ENCODE results near the gene BFSP1. TPM values are rescaled to one million over a fixed set of nuclear protein-coding genes. Genes with fewer than 3 reads are reported as not detected.

The BFSP1 gene
- polyA plus RNA-seq, 1 of the 3 experiments (the other 2 are of a cell fraction), result 7.1 TPM

GRCh38 chr20:17445543-17445942 is 85.6 kb downstream of the BFSP1 start:
- ChIA-PET POLR2A (no interaction called here), CTCF (interaction anchor here (1.8 to 3.2 kb wide), 2 partner anchors 14 to 641 kb away, joined by 5 to 21 read pairs; no protein-coding TSS in a partner anchor)
- no peaks in the 10 kb centered on the region for H3K36me3 ChIP-seq (replicated peaks in 1 of 2; ENCODE audit: control insufficient read depth in 1 of 2, insufficient read depth in 2 of 2, low read length in 1 of 2)
- no peak for DNase-seq
- H3K9me3 ChIP-seq, result no peaks in the 10 kb centered on the region
- no peaks in the 10 kb centered on the region for H3K4me1 ChIP-seq (ENCODE audit: control insufficient read depth in 1 of 2, insufficient read depth in 2 of 2, low read depth in 1 of 2, low read length in 1 of 2)
- H3K4me3 ChIP-seq (ENCODE audit: low read depth in 2 of 2, low read length in 1 of 2), result no peak overlapping the region
- H3K4me2 ChIP-seq, result no peak overlapping the region
- H3K9ac ChIP-seq, result no peak overlapping the region
- no peak for TF ChIP-seq CHD2 (IDR thresholded peaks at IDR 0.05; ENCODE audit: low read length, partially characterized antibody)
- H3K27ac ChIP-seq (ENCODE audit: low read depth in 2 of 2, low read length in 1 of 2), result no peak overlapping the region
- WGBS (ENCODE audit: low lambda C conversion rate), result 43% methylated on average over 6 of the region's 13 CpGs
- H3K27me3 ChIP-seq (ENCODE audit: insufficient read depth), result 0 out of 2 replicates have a peak, but pooled peaks cover 7% of the 10 kb centered on the region
- H3F3A ChIP-seq (replicated peaks; ENCODE audit: insufficient read depth), result no peaks in the 10 kb centered on the region
- H3K9me2 ChIP-seq, result no peaks in the 10 kb centered on the region
- H2AFZ ChIP-seq (ENCODE audit: low read depth), result no peak overlapping the region
- no peaks in the 10 kb centered on the region for H3K79me2 ChIP-seq (ENCODE audit: insufficient read depth)
- H4K20me1 ChIP-seq (ENCODE audit: insufficient read depth), result no peaks in the 10 kb centered on the region

- whole genome bisulfite sequencing (ENCODE audit: low lambda C conversion rate), result 7% methylated on average over 2 of the region's 2 CpGs
- H3K4me1 ChIP-seq (ENCODE audit: control insufficient read depth in 1 of 2, insufficient read depth in 2 of 2, low read depth in 1 of 2, low read length in 1 of 2), result no peaks in the 10 kb centered on the region
- POLR2A ChIA-PET, result no interaction called here
Observed at GRCh38 chr20:17444091-17444490, 87.1 kb downstream of the BFSP1 start.

More at GRCh38 chr20:17444091-17444490, 87.1 kb downstream of the BFSP1 start:
- H3K9me3 ChIP-seq, result no peaks in the 10 kb centered on the region
- H3K4me3 ChIP-seq (ENCODE audit: low read depth in 2 of 2, low read length in 1 of 2), result no peak overlapping the region
- H4K20me1 ChIP-seq (ENCODE audit: insufficient read depth), result no peaks in the 10 kb centered on the region
- no peaks in the 10 kb centered on the region for H3K79me2 ChIP-seq (ENCODE audit: insufficient read depth)
- H3F3A ChIP-seq (replicated peaks; ENCODE audit: insufficient read depth), result no peaks in the 10 kb centered on the region
- H3K9ac ChIP-seq, result no peak overlapping the region
- TF ChIP-seq GABPA (IDR thresholded peaks at IDR 0.05; ENCODE audit: low read depth) (no peak), MXI1 (IDR thresholded peaks at IDR 0.05; ENCODE audit: low read depth, low read length) (no peak)
- H3K27ac ChIP-seq (ENCODE audit: low read depth in 2 of 2, low read length in 1 of 2), result no peak overlapping the region
- H3K27me3 ChIP-seq (ENCODE audit: insufficient read depth), result 0 out of 2 replicates have a peak, but pooled peaks cover 7% of the 10 kb centered on the region
- CTCF ChIA-PET, result interaction anchor here (1.0 to 3.2 kb wide), 2 partner anchors 13 to 641 kb away, joined by 3 to 21 read pairs; no protein-coding TSS in a partner anchor
- no peaks in the 10 kb centered on the region for H3K36me3 ChIP-seq (replicated peaks in 1 of 2; ENCODE audit: control insufficient read depth in 1 of 2, insufficient read depth in 2 of 2, low read length in 1 of 2)
- H3K9me2 ChIP-seq, result no peaks in the 10 kb centered on the region
- DNase-seq, result no peak
- no peak overlapping the region for H2AFZ ChIP-seq (ENCODE audit: low read depth)
- no peak overlapping the region for H3K4me2 ChIP-seq

Other genes starting within 250 kb of the BFSP1 start
- gene DSTN, start 38.7 kb upstream of the BFSP1 start, polyA plus RNA-seq (2012; rRNA removed), result 151 and 167 TPM in 2 replicates
- gene RRBP1, start 150.9 kb upstream of the BFSP1 start, polyA plus RNA-seq (2012; rRNA removed), result 31.0 and 50.2 TPM in 2 replicates
- gene BANF2, start 168.6 kb upstream of the BFSP1 start, polyA plus RNA-seq (2012; rRNA removed), result not detected in 2 replicates

Data from SK-N-SH (cell line).